Rectal smooth muscle tissue (tissue), 1 donor: Measurements from ENCODE around the gene ACTL10.

ENCODE experiments used
- H3K27ac ChIP-seq: one replicate; pipeline ENCODE4 v1.7.0; 2013; ENCODE audit warnings: low read depth, low read length, inconsistent platforms
- H3K27me3 ChIP-seq: one replicate; pipeline ENCODE4 v1.7.0; 2013; ENCODE audit warnings: low read length; ENCODE audit not compliant: control insufficient read depth, insufficient read depth
- H3K36me3 ChIP-seq: one replicate; pipeline ENCODE4 v1.7.0; 2013; ENCODE audit warnings: low read length; ENCODE audit not compliant: control insufficient read depth, insufficient read depth
- H3K4me1 ChIP-seq: one replicate; pipeline ENCODE4 v1.7.0; 2013; ENCODE audit warnings: low read length; ENCODE audit not compliant: control insufficient read depth, insufficient read depth
- H3K4me3 ChIP-seq: one replicate; pipeline ENCODE4 v1.7.0; 2013; ENCODE audit warnings: low read length
- H3K9ac ChIP-seq: one replicate; pipeline ENCODE4 v1.7.0; 2013; ENCODE audit warnings: low read length

Gene ACTL10

GRCh38 chr20:33670715-33671499, 4.2 kb downstream of the ACTL10 start:
- no peaks in the 10 kb centered on the region for H3K27me3 ChIP-seq
- H3K27ac ChIP-seq, result no peak overlapping the region
- H3K4me3 ChIP-seq, result no peak overlapping the region
- H3K9ac ChIP-seq, result no peak overlapping the region
- H3K36me3 ChIP-seq, result peaks cover 6% of the 10 kb centered on the region
- peaks cover 31% of the 10 kb centered on the region for H3K4me1 ChIP-seq

- Histone ChIP-seq H3K27ac (no peak overlapping the region), H3K4me3 (no peak overlapping the region), H3K9ac (no peak overlapping the region), H3K27me3 (no peaks in the 10 kb centered on the region), H3K4me1 (peaks cover 27% of the 10 kb centered on the region), H3K36me3 (peaks cover 6% of the 10 kb centered on the region)
These were observed 5.0 kb downstream of the ACTL10 start for GRCh38 chr20:33671573-33672288.

- Histone ChIP-seq H3K27ac (no peak overlapping the region), H3K36me3 (peaks cover 6% of the 10 kb centered on the region), H3K27me3 (no peaks in the 10 kb centered on the region), H3K4me1 (peaks cover 27% of the 10 kb centered on the region), H3K9ac (no peak overlapping the region), H3K4me3 (peak overlapping the region; percentile 75)
These were observed 5.8 kb downstream of the ACTL10 start for GRCh38 chr20:33672426-33673113.

- peaks cover 23% of the 10 kb centered on the region for H3K4me1 ChIP-seq
- no peaks in the 10 kb centered on the region for H3K27me3 ChIP-seq
- no peak overlapping the region for H3K27ac ChIP-seq
- H3K9ac ChIP-seq, result peak overlapping the region; percentile 64
- peaks cover 6% of the 10 kb centered on the region for H3K36me3 ChIP-seq
- peak overlapping the region; percentile 75 for H3K4me3 ChIP-seq
These were observed 6.3 kb downstream of the ACTL10 start for GRCh38 chr20:33673114-33673409.

- Histone ChIP-seq H3K36me3 (peaks cover 6% of the 10 kb centered on the region), H3K4me3 (peak overlapping the region; percentile 75), H3K9ac (peak overlapping the region; percentile 64), H3K27me3 (no peaks in the 10 kb centered on the region), H3K4me1 (peaks cover 21% of the 10 kb centered on the region), H3K27ac (peak overlapping the region; percentile 72)
These were observed 6.9 kb downstream of the ACTL10 start for GRCh38 chr20:33673410-33674293.

GRCh38 chr20:33674294-33675135, 7.8 kb downstream of the ACTL10 start, which contains the start of gene NECAB3:
Gene NECAB3, minus strand, starts transcription at chr20:33674428. Its CDS starts 76 bp downstream, at chr20:33674352.
- Histone ChIP-seq H3K27me3 (no peaks in the 10 kb centered on the region), H3K36me3 (peaks cover 6% of the 10 kb centered on the region), H3K4me1 (peaks cover 21% of the 10 kb centered on the region)

GRCh38 chr20:33675136-33675959, 8.6 kb downstream of the ACTL10 start:
- Histone ChIP-seq H3K4me3 (peak overlapping the region; percentile 79), H3K4me1 (peaks cover 21% of the 10 kb centered on the region), H3K9ac (peak overlapping the region; percentile 63), H3K36me3 (peaks cover 2% of the 10 kb centered on the region), H3K27ac (peak overlapping the region; percentile 96), H3K27me3 (no peaks in the 10 kb centered on the region)

More at GRCh38 chr20:33674294-33675135, 7.8 kb downstream of the ACTL10 start, which contains the start of gene NECAB3:
- peak within 1 kb of the TSS; percentile 64 for H3K9ac ChIP-seq
- peak within 1 kb of the TSS; percentile 96 for H3K27ac ChIP-seq
- H3K4me3 ChIP-seq, result peak within 1 kb of the TSS; percentile 79

GRCh38 chr20:33676121-33676520, 9.4 kb downstream of the ACTL10 start:
- Histone ChIP-seq H3K4me3 (no peak overlapping the region), H3K9ac (no peak overlapping the region), H3K36me3 (no peaks in the 10 kb centered on the region), H3K27me3 (no peaks in the 10 kb centered on the region), H3K4me1 (peaks cover 21% of the 10 kb centered on the region), H3K27ac (peak overlapping the region; percentile 96)

GRCh38 chr20:33676652-33677645, 10.2 kb downstream of the ACTL10 start:
- H3K36me3 ChIP-seq, result no peaks in the 10 kb centered on the region
- H3K4me3 ChIP-seq, result no peak overlapping the region
- H3K27ac ChIP-seq, result no peak overlapping the region
- no peaks in the 10 kb centered on the region for H3K27me3 ChIP-seq
- peaks cover 21% of the 10 kb centered on the region for H3K4me1 ChIP-seq
- H3K9ac ChIP-seq, result no peak overlapping the region
